KG1 (cell line): ENCODE measurements around the gene TMX4.
"Not testable (repeated sequence)": the region's sequence is repeated elsewhere in the genome, so short reads cannot be mapped to it uniquely, and the experiment has no call there.

ENCODE experiments used
- DNase-seq: peaks from one replicate; lab custom pipeline; 2025; lab: John Stamatoyannopoulos, UW

Gene TMX4

DNA sequence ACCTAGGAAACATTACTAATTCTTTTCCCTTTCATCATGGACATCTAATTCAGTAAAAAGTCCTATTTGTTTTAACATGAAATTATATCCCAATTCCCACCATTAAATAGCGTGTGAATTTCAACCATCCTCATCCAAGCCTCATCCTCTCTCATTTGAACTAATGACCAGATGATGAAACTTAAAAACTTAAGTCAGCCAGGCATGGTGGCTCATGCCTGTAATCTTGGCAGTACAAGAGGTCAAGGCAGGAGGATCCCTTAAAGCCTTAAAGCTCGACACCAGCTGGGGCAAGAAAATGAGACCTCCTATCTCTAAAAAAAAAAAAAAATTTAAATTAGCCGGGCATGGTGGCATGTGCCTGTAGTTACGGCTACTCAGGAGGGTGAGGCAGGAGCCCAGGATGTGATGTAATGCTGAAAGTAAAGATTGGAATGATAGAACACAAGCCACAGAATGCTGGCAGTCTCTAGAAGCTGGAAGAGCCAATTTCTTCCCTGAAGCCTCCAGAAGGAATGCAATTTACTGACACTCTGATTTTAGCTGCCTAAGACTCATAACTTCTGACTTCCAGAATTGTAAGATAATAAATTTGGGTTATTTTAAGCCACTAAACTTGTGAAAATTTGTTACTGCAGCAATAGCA is 52.2 kb downstream of the TMX4 start:
- no peak for DNase-seq

DNA sequence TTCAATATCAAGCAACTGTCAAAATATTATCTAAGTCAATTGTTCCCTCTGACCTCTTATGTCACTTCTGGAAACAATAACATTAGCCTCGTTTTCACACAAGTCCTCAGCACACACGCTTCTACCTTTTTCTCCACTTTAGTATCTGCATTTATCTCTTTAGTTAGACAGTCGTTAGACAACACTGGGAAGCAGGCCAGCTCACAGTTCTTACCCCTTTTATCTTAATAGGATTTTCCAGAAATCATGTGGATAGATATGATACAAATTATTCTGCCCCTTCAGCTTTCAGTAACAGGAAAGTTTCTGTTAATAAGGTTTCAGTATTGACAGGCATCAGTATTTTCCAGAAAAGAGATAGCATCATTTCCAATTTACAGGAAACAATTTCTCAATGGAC is 53.4 kb downstream of the TMX4 start:
- no peak for DNase-seq

DNA sequence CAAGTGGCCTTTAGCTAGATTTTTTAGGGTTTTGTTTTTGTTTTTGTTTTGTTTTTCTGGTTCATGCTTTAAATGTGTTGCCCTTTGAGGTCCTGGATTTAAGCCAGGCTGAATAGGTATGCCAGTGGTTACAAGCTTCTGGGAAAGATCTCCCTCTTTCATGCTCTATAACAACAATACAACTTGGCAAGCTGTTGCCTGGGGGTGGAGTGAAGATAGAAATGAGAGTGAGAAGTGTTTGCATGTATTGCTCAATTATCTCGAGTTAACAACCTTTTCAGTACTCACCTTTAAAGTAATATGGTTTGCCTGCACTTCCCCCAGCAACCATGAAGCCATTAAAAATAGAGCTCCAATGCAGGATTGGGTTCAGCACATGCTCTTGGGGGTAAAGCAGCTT is 60.1 kb downstream of the TMX4 start:
- no peak for DNase-seq

DNA sequence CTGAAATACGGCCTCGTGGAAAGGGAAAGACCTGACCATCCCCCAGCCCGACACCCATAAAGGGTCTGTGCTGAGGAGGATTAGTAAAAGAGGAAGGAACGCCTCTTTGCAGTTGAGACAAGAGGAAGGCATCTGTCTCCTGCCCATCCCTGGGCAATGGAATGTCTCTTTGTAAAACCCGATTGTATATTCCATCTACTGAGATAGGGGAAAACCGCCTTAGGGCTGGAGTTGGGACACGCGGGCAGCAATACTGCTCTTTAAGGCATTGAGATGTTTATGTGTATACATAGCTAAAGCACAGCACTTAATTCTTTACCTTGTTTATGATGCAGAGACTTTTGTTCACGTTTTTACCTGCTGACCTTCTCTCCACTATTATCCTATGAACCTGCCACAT is 63.0 kb downstream of the TMX4 start:
- DNase-seq = not testable (repeated sequence)

DNA sequence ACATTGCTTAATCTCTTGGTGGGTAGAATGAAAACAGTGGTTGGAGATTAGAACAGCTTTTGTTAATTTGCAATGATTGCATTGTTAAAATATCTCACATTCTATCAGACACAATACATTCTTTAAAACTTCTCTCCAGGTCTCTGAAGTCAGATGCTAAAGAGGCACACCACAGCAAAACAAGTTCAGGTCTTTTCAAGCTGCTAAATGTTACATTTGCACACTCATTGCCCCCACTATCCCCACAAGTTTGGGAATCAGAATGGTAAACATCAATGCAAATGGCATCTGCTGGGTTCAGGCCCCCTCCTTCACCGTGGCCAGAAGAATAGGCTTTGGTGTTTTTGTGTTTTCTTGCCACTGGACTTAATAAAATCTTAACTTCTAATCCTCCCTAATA is 69.2 kb downstream of the TMX4 start:
- no peak for DNase-seq

DNA sequence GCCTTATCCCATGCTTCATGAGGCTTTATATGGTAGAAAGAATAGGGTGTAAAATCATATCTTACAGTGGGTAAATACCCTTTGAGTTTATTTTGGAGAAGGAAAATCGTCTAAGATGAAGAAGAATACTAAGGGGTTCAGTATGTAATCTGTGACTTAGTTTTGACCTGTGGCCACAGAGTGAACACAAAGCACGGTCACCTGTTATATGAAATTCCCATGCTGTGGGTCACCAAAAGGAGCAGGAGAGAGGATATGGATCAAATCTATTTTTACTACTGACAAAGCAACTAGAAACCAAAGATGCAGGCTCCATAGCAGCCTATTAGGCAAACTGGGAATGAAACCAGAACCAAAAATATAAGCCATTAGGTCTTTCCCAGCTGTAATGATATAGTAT is 75.7 kb downstream of the TMX4 start:
- DNase-seq = no peak

DNA sequence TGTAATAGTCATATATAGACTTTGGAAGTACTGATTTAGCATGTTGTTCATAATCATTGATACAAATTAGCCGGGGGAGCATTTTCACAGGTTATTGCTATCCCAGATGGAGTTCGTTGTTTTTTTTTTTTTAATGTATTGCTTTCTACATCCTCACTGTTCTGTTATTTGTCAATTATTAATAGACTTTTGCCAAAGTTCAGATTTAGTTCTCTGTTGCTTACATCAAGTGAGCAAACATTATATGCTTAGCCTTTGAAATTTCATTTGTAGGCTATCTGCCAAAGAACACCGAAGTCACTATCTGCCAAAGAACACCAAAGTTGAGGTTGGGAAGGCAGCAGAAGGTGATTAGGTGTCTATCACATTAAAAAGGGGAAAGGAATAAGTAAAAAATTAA is 79.2 kb downstream of the TMX4 start, which contains the start of gene HAO1:
HAO1 (minus strand) TSS at position 118 of the 400 bp plus-strand sequence; CDS start at position 82, 36 bp downstream.
- DNase-seq = no peak

DNA sequence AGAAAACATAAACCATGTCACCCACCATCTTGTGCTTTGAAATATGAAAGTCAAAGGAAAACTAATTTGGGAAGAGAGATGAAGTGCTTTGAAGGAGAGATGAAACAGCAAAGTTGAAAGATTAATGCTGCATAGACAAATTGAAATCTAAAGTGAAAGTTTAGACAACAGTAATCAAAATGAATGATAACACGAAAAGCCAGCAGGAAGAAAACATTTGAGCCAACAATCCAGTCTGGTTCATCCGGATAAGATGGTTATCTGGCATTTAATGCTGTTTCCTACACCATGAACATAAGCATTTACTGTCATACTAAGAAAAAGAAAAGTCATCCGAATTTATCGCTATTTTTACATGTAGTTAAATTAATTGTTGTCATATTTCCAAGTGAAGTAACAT is 79.9 kb downstream of the TMX4 start:
- no peak for DNase-seq

DNA sequence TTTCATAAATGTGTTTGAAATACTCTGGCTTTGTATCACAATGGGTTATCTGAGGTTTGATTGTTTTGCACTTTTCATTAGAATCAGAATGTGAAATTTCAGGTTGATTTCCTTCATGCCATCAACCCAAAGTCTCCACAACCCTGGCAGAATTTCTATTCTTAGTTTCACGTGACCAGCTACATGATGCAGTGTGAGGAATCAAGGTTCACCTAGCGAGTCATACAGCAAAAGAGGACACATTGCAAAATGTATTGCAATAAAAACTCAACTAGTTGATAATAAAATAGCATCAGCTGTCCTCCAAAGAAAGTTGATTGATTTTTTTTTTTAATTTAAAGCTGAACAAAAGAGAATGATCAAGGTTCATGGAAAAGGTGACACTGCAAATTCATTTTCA is 81.5 kb downstream of the TMX4 start:
- DNase-seq = no peak

DNA sequence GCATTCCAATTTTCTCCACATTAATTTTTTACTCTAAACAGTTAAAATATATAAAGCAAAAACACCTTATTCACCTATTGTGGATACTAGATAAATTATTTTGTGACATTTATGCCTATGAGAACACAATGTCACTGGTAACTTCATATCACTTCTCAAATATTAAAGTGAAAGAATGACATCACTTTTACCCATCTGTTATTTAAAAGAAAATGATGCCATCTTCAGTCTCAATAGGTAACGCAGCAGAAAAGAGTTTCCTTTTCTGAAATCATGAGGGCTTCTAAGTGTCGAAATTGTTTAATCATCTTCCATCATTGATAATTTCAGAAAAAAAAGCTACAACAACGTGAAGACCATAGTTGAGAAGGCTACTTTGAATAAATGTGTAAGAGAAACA is 82.2 kb downstream of the TMX4 start:
- DNase-seq = no peak

DNA sequence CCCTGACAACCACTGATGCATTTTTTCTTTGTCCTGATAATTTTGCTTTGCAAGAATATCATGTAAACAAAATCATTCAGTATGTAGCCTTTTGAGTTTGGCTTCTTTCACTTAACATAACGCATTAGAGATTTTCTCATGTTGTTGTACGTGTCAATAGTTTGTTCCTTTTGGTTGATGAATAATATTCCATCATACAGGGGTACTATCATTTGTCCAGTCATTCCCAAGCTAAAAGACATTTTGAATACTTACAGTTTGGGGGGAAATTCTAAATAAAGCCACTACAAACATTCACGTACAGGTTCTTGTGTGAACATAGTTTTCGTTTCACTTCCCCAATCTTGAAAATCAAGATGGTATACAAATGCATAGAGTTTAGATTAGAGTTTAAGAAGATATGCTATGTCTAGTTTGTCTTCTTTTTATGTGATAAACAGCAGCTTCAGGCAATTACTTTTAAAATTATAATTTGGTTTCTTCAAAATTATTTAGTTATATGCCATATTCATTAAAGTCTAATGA is 84.5 kb downstream of the TMX4 start:
- DNase-seq = no peak

DNA sequence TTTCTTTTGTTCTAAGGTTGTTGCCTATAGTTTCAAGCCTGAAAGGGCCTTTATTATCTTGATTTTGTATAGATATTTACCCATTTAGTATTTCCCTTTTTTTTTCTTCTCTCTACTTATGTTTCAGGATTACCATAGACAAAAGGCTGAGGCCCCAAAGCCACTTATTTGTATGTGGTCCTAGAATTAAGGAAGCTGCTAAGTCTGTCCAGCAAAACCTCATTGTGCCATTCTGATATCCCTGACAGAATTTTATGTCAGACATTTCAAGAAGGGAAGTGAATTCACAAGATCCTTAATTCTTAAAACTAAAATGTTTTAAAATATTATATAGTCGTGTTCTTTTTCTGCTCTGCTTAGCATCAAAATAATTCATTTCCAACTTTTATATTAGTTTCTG is 86.2 kb downstream of the TMX4 start:
- no peak for DNase-seq

DNA sequence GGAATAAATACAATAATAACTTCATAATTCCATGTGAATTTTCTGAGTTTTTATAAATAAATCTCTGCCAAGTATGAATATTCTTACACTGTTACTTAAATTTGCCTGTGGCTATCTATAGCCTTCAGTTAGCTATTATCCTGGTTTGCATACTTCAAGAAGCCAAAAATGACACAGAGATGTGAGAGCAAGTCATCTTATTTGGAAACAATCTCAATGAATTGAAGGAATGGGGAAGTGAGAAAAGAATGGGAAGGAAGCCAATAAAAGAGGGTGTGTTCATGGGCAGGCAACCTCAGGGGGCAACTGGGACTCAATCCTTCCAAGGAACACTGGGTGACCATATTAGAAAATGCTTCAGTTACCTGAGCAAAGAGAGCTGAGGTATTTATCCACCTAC is 89.2 kb downstream of the TMX4 start:
- DNase-seq = no peak
